ENCODE results near the gene RUNX3. TPM values are rescaled to one million over a fixed set of nuclear protein-coding genes. Genes with fewer than 3 reads are reported as not detected.

RUNX3 gene
- total RNA-seq, 1 experiment from 2014 or later = 0.33 TPM

GRCh38 chr1:24901791-24902470 is 28.1 kb downstream of the RUNX3 start:
- peaks cover 0 to 18% of the 10 kb centered on the region in 2 experiments; a peak in 3 of 4 replicates for H3K4me1 Mint-ChIP-seq
- Histone ChIP-seq H4K20me1 (ENCODE audit: control insufficient read depth, insufficient read depth, insufficient read length) (peaks cover 3% of the 10 kb centered on the region), H2AK5ac (ENCODE audit: insufficient read length, low read length) (no peak overlapping the region), H3K18ac (ENCODE audit: insufficient read length, low read depth, low read length) (no peak overlapping the region), H3K4ac (ENCODE audit: low read depth, low read length) (no peak overlapping the region), H2BK5ac (ENCODE audit: insufficient read length, low read length) (no peak overlapping the region), H2BK12ac (ENCODE audit: insufficient read length, low read depth, low read length) (no peak overlapping the region), H3K4me1 (ENCODE audit: insufficient read depth, low read length) (no peaks in the 10 kb centered on the region), H4K5ac (ENCODE audit: insufficient read length, low read depth, low read length) (no peak overlapping the region), H3K27me3 (ENCODE audit: insufficient read depth, low read length) (no peaks in the 10 kb centered on the region), H3K14ac (ENCODE audit: insufficient read depth, low read length) (no peak overlapping the region), H3K23ac (ENCODE audit: insufficient read length, low read depth, low read length) (no peak overlapping the region), H3K56ac (ENCODE audit: insufficient read length, low read depth, low read length) (no peak overlapping the region), H3T11ph (ENCODE audit: low read length) (no peak overlapping the region), H2BK20ac (ENCODE audit: low read depth, low read length, poor library complexity, severe bottlenecking) (no peak overlapping the region), H3K23me2 (ENCODE audit: insufficient read length, low read depth, low read length, poor library complexity, severe bottlenecking) (no peaks in the 10 kb centered on the region), H3K4me2 (ENCODE audit: insufficient read depth, insufficient read length, low read length) (no peak overlapping the region), H3K9me3 (ENCODE audit: control insufficient read depth, low read depth, low read length) (no peaks in the 10 kb centered on the region), H2BK120ac (ENCODE audit: low read depth, low read length, poor library complexity, severe bottlenecking) (no peak overlapping the region), H4K8ac (replicated peaks; ENCODE audit: insufficient read length, low read depth, low read length) (no peak overlapping the region), H2AFZ (ENCODE audit: low read length) (no peak overlapping the region), H3K79me2 (ENCODE audit: insufficient read depth, low read length) (no peaks in the 10 kb centered on the region), H3K9ac (ENCODE audit: extremely low read depth, insufficient read length, low read length) (no peak overlapping the region), H2BK15ac (ENCODE audit: low read depth, low read length) (no peak overlapping the region), H3K79me1 (ENCODE audit: insufficient read depth, low read depth, low read length, poor library complexity, severe bottlenecking) (no peaks in the 10 kb centered on the region), H4K91ac (ENCODE audit: insufficient read length, low read depth, low read length) (no peak overlapping the region), H3K27ac (ENCODE audit: insufficient read length, low read depth, low read length) (no peak overlapping the region)
- peaks cover 2% of the 10 kb centered on the region; the same call in 1 of the 2 replicates for H3K27me3 Mint-ChIP-seq (ENCODE audit: low read depth)
- H3K36me3 Mint-ChIP-seq (ENCODE audit: insufficient read depth in 1 of 3, low read depth in 3 of 3) = no peaks in the 10 kb centered on the region
- peak; percentile 27 for DNase-seq
- WGBS (ENCODE audit: extremely low coverage, insufficient read length, low lambda C conversion rate) = no CpG with 5 or more reads among the region's 38 CpGs
- H3K9me3 Mint-ChIP-seq = no peaks in the 10 kb centered on the region
- no peak overlapping the region for H3K4me3 Mint-ChIP-seq
- no peak overlapping the region; a peak in 1 of 7 replicates for H3K27ac Mint-ChIP-seq
- TF ChIP-seq CTCF (conservative IDR thresholded peaks at IDR 0.05) = no peak

All from H9 (cell line).